GM18861 (cell line): Measurements from ENCODE around the gene ARL6IP1.
"Not testable (repeated sequence)": the region's sequence is repeated elsewhere in the genome, so short reads cannot be mapped to it uniquely, and the experiment has no call there.

Experiments used
- ATAC-seq: cut with Tn5 transposase; IDR thresholded peaks from one replicate; pipeline ENCODE4 v1.9.1; 2021; ENCODE audit not compliant: unreplicated experiment

ARL6IP1 gene

DNA sequence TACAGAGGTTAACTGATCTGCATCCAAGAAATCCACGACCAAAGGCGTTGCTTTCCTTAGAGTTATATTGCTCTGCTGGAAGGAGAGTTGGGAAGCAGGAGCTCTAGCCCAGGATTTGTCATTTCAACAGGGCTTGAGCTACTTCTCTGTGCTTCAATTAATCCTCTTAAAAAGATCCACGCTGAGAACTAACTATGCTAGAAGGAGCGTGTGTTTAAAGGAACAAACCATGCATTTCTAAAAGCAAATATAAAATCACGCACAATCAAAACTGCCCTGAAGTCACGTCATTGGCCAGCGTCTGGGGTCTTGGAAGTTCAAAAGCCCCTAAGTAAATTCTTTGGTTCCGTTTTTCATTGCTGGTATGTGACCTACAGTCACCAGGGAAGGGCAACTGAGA, 1.1 kb downstream of the ARL6IP1 start:
- no peak for ATAC-seq

DNA sequence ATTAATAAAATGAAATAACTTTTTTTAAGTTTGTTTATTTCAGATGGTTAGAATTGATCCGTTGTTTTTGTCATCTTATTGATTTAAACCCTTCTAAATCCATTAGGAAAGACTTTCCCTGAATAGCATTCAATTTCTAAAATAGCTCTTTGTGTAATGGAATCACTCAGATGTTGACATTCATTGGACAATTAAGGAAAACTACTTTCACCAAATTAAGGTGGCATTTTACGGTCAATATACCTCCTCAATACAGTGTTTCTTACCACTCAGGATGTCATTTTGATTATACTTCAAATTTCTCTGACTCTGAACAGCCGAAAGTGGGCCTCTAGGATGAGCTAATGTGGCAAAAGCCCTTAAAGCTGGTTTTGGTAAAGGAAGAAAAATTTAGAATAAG, 1.8 kb downstream of the ARL6IP1 start:
- no peak for ATAC-seq

DNA sequence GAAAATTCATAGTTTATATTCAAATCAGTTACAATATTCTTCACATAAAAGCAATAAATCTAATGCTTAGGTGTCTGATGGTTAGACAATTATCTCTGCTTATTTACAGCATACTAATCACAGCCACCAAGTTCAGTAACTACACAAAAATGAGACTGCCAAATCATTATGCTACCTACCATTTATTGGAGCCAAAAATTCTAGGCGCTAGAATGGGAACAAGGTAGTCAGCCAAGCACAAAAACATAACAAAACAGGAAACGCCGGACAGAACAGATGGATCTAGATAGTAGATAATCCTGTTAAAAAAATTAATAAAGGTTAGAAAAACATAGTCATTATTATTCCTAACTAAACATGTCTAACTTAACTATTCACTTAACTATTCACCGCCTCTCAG, 3.6 kb downstream of the ARL6IP1 start:
- ATAC-seq, result no peak

DNA sequence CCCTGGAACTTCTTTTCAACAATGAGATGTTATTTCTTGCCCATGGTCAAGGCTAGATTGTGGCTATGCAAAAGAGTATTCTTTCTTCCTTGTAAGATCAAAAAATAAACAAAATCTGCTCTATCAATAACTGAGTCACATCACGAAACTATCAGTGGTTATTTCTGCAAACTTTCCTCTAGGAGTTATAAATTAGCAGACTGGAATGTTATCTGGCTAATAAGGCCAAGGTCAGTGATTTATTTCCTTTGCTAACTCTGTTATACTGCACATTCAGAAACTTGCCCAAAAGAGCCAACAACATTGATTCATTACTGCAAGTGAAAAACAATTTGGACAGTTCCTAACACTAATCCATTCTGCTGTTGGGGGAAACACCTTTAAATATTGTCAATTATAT, 5.0 kb downstream of the ARL6IP1 start:
- ATAC-seq, result no peak

DNA sequence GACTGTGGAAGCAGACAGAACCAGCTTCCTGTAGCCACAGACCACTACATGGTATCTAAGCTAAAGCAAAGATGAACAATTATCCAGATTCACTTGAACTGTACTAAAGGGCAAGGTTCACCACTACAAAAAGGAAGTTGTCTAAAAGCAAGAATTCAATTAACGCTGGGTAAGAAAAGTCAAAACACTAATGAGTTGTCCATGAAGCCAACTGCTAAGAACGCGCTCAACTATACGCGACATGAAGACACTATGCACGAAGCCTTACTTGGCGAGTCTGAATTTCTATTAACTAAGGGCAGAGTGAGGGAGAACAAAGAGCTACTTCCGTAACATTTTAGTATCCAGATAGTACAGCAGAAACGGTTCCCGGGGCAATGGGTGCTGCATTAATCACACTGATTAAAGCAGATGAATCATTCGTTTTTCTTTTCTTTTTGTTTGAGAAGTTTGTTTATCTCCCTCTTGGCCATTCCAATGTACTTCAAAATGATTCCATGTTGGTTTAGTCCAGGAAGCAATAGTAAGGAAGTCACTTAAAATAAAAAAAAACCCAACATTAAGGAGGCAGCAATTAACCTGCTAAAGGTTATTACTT, 8.4 kb downstream of the ARL6IP1 start:
- no peak for ATAC-seq

DNA sequence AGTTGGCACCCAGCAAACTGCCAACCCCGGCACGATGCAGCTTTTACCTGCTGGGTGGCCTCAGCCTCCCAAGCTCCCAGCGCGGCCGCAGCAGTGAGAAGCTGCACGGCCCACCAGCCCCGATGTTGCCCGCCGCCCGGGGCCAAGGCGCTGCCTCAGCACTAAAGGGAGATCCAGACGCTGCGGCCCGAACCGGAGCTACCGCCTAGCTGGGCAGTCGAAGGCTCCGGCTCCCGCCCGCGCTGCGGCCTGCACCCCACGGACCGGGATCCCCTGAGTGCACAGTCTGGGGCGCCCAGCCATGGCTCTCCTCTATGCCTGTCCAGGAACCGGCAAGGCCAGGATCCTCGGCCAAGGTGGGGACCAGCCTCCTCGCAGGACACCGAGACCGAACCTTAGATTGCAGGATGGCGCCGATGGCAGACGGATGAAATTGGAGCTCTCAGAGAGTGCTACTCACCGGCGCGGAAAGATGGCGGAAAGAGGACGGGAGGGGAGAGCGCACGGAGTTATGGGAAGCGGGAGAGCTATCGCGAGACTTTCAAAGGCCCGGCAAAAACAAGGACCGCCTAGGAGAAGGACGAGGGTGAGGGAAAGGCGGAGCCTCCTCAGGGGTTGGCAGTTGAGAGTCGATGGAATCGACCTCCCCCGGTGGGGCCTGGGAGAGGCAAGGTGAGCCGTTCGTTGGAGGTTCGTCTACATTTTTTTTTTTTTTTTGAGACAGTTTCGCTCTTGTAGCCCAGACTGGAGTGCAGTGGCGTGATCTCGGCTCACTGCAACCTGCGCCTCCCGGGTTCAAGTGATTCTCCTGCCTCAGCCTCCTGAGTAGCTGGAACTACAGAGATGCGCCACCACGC, 11.3 kb downstream of the ARL6IP1 start, which contains the start of gene RPS15A:
RPS15A (minus strand) TSS at position 485 of the 857 bp plus-strand sequence. CDS start 1,221 bp downstream, outside the sequence.
- ATAC-seq, result peak; percentile 87

DNA sequence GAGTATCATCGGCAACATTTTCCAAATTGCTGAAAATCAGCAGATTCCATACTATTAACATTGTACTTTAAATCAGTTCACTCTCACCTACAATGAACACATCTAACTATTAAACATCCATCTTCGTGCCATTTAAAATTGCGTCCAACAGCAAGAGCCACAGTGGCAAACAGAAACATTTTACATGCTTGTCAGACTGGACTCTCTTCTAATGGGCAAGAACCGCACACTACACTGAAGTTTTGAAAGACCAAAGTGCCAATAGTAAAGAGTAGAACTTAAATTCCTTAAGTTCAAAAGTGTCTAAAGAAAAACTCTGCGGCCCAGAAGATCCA, 11.9 kb downstream of the ARL6IP1 start:
- no peak for ATAC-seq

DNA sequence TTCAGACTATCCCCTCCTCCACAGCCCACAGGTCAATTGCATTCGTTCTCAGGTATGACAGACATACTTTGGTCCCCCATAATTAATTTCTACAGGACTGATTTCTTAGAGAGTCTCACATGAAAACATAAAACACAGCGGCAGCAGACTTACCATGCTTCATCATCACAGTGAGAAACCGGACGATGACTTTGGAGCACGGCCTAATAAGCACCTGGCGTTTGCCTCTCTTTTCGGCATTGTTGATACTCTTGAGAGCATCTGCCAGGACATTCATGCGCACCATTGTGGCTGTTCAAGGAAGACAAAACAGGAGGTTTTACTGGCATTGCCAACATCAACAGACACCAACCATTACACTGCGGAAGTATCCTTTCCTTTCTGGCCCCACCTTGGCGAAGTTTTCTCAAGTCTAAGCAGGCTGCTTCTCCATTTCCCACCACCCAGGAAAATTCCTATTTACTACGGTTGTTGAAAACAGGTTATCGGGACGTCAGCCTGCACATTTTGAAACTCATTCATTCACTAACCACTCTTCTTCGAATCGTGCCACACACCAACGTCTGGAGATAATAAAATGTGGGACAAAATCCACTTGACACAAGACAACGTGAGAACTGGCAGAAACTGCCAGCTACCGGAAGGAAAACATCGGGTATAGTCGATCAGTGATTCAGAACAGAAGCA, 12.4 kb downstream of the ARL6IP1 start:
- ATAC-seq, result no peak

DNA sequence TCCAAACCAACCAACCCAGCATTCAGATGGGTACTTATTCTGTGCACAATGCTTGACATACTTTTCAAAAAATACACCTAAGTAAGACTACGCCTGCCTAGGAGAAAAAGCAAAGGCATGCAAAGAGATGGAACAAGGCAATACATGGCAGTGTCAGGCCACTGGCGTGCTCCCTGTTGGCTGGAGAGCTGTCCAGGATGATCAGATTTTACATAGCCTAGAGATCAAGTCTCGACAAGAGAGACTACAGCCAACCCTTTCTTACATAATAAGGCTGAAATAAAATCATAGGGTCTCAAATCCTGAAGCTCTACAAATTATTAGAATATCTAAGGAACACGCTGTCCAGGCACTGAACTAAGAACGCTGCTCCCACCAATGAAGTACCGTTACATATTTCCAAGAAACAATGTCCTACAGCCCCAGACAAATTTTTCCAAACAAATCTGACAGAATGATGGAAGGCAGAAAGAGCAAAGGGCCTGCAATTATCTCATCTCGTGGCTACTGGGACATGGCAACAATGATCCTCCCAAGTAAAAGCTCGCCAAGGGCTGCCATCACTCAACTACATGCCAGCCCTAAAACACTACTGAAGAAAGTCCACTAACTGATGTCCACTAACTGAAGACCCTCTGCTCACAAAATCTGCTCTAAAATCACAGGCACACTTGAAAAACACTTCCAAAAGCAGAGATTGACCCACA, 16.3 kb downstream of the ARL6IP1 start:
- ATAC-seq, result no peak

DNA sequence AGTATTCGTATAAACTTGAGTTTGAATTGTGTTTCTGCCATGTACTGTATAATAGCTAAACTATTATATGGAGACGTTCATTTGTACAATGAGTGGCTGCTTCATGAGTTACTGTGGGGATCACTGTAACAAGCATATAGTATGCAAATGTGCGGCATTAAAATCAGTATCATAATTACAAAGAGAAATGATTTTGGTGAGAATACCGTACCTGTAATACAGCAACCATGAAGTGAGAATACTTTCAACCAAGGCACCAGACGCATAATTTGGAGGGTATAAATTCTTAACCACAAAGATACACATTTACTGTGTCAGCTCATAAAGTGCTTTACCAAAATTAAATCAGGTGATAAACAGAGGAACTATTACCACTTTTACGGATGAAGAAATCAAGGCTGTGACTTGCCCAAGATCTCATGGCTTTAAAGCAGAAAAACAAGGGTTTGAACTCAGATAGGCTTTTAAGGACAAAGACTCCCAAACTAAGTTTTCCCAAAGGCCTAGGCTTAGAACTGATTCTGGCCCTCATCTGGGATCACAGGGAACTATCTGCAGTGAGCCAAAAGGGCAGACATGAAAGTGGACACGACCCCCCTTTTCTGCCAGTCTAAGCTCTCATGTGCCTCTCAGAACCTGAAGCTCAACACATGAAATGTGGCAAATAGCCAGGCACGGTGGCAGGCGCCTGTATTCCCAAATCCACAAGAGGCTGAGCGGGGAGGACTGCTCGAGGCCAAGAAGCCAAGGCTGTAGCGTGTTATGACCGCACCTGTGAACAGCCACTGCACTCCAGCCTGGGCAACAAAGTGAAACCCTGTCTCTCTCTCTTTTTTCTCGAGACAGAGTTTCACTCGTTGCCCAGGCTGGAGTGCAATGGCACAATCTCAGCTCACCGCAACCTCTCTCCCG, 17.7 kb downstream of the ARL6IP1 start:
- no peak for ATAC-seq

DNA sequence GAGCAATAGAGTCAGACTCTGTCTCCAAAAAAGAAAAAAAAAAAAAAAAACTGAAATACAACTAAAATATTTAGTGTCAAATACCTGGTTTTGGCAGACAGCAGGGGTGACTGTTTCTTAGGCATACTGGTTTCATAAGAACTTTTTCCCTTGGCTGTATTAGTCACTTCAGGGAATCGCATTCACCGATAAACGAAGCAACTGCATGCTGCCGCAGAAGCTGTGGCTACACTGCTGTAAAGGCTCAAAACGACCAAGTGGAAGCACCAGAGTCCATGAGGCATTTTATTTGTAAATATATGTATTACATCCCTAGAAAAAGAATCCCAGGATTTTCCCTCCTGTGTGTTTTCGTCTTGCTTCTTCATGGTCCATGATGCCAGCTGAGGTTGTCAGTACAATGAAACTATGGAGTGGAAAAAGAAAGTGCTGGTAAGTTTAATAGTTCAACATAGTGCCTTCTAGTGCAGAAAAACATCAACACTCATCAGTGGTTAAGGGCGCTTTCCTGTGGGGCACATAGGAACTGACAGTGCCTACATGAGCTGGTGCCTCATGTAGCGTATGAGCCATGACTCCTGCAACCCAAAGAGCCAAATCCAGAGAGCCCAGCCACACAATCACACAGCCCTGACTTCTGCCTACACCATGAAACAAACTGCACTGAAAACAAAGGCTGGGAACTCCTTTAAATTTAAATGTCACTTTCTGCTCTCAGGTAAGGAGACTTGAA, 18.5 kb downstream of the ARL6IP1 start:
- no peak for ATAC-seq

DNA sequence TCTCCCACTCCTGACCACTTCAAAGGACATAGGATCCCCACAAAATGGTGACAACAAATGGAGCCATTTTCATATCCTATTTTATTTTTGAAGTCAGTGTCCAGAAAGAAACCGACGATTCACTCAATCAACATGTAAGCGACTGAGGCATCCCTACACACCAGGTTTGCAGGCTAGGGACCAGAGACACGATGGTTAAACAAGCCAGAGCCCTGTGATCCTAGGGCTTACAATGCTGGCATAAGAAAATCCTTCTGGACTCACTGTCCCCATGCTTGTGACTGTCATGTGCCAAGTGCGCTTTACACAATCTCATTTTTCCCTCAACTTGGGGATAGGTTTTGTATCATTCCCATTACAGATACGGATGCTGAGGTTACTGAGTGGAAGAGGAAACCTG, 20.1 kb downstream of the ARL6IP1 start:
- ATAC-seq, result not testable (repeated sequence)

DNA sequence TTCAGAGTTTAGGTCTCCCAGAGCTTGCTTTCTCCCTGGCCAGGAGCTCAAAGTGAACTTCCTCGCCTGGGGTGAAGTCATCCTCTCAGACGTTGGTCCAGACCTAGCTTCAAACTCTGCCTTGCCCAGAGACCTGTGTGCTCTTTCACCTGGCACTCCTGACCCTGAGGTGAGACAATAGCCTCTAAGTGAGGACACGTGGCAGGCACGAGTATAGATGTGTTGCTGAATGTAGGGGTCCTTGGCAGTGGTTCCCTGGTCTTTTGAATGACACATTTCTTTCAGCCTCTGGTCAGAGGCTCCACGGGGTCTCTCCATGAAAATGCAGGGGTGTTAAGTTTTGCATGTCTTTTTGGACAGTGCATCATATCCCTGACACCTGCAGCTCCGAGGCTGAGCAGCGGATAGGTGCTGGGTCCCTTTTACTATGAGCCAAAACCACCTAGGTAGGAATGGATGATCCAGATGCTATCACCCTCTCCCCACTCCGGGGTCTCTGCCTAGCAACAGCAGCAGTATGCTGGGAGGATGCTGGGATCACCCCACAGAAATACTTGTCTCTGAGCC, 20.8 kb downstream of the ARL6IP1 start:
- not testable (repeated sequence) for ATAC-seq

DNA sequence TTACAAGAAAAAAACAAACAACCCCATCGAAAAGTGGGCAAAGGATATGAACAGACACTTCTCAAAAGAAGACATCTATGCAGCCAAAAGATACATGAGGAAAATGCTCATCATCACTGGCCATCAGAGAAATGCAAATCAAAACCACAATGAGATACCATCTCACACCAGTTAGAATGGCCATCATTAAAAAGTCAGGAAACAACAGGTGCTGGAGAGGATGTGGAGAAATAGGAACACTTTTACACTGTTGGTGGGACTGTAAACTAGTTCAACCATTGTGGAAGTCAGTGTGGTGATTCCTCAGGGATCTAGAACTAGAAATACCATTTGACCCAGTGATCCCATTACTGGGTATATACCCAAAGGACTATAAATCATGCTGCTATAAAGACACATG, 23.7 kb downstream of the ARL6IP1 start:
- ATAC-seq, result not testable (repeated sequence)

DNA sequence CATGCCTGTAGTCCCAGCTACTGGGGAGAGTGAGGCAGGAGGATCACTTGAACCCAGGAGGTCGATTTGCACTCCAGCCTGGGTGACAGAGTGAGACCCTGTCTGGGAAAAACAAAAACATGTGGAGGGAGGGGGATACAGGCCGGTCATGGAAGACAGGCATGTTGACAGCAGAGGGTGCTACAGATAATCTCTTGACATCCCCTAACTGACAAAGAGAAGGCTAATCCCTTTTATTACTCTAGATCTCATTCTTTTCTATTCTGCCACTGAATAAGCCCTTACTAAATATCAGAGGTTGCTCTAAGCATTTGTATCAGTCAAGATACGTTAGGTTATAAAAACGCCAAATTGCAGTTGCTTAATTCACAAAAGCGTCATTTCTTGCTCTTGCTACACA, 25.0 kb downstream of the ARL6IP1 start:
- not testable (repeated sequence) for ATAC-seq

DNA sequence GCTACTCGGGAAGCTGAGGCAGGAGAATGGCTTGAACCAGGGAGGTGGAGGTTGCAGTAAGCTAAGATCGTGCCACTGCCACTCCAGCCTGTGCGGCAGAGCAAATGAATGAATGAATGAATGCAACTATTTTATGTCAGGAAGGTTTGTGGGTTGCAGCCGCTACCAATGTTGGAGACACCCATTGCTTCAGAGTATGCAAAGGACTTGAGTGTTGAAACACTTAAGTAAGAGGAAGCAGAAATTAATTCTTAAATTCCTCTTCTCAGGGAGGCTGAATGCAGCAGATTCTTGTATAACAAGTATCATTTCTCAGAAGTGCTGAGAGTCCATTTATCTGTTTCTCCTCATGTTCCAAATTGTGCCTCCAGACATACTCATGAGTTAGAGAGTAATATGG, 26.7 kb downstream of the ARL6IP1 start:
- ATAC-seq, result not testable (repeated sequence)

DNA sequence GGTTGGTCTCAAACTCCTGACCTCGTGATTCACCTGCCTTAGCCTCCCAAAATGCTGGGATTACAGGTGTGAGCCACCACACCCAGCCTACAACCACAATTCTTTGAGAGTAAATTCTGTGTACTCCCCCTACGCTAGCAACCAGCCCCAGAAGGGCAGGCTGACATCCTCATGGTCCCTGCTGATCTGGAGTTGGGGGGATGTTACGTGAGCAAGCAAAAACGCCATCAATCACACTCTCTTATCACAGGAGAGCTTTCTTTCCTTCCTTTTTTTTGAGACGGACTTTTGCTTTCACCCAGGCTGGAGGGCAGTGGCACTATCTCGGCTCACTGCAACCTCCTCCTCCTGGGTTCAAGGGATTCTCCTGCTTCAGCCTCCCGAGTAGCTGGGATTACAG, 29.2 kb downstream of the ARL6IP1 start:
- ATAC-seq, result not testable (repeated sequence)

DNA sequence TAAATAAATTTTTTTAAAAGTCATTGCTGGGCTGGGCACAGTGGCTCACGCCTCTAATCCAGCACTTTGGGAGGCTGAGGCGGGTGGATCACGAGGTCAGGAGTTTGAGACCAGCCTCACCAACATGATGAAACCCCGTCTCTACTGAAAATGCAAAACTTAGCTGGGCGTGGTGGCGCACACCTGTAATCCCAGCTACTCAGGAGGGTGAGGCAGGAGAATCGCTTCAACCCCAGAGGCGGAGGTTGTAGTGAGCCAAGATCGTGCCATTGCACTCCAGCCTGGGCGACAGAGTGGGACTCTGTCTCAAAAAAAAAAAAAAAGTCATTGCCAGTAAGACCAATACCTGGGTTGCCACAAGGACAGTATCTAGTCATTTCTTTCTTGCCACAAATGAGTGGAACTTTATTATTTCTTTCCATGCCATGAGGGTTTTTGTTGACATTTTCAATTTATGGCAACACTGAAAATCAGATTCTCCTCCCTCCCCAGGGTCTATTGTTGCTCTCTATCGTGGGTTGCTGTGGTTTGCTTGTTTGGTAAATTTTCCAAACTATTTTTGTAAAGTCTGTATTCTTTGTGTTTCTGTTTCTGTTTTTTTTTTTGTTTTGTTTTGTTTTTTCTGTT, 30.9 kb downstream of the ARL6IP1 start:
- not testable (repeated sequence) for ATAC-seq

DNA sequence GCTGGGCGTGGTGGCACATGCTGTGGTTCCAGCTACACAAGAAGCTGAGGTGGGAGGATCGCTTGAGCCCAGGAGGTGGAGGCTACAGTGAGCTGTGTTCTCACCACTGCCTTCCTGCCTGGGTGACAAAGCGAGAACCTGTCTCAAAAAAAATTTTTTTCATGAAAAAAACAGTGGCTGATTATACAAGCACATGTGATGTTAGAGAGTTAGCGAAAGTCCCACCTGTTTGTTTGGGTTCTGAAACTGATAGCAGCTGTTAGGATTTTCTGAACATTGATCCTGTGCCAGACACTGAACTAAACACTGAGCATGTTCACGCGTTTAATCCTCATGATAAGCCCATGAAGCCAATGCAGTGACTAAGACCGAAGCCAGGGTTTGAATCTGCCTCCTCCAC, 34.1 kb downstream of the ARL6IP1 start:
- ATAC-seq, result not testable (repeated sequence)
